HG03354 (cell line): ENCODE measurements around the gene TPD52L2.
"Not testable (repeated sequence)": the region's sequence is repeated elsewhere in the genome, so short reads cannot be mapped to it uniquely, and the experiment has no call there.

Source experiments
- ATAC-seq: cut with Tn5 transposase; IDR thresholded peaks from one replicate; pipeline ENCODE4 v1.9.1; 2021; ENCODE audit warnings: mild to moderate bottlenecking; ENCODE audit not compliant: unreplicated experiment, poor library complexity, severe bottlenecking

The TPD52L2 gene

GRCh38 chr20:63854069-63854765 is 10.9 kb upstream of the TPD52L2 start:
- ATAC-seq = no peak

- no peak for ATAC-seq
Measured at GRCh38 chr20:63854766-63855362, 10.2 kb upstream of the TPD52L2 start.

GRCh38 chr20:63855363-63856097 is 9.5 kb upstream of the TPD52L2 start:
- no peak for ATAC-seq

GRCh38 chr20:63856098-63856511 is 9.0 kb upstream of the TPD52L2 start:
- ATAC-seq = no peak

- no peak for ATAC-seq
Measured at GRCh38 chr20:63857764-63858392, 7.2 kb upstream of the TPD52L2 start.

- ATAC-seq = no peak
Measured at GRCh38 chr20:63858393-63859165, 6.5 kb upstream of the TPD52L2 start.

GRCh38 chr20:63859166-63859699 is 5.8 kb upstream of the TPD52L2 start:
- ATAC-seq = no peak

GRCh38 chr20:63860325-63861051 is 4.6 kb upstream of the TPD52L2 start:
- ATAC-seq = no peak

GRCh38 chr20:63861365-63861934 is 3.6 kb upstream of the TPD52L2 start, which contains the start of gene ABHD16B:
Gene ABHD16B (plus strand): TSS chr20:63861498. CDS start chr20:63861541, 43 bp downstream.
- ATAC-seq = no peak

- ATAC-seq = no peak
Measured at GRCh38 chr20:63861981-63862901, 2.8 kb upstream of the TPD52L2 start.

- no peak for ATAC-seq
Measured at GRCh38 chr20:63863021-63863797, 1.9 kb upstream of the TPD52L2 start.

- ATAC-seq = peak; percentile 67
Measured at GRCh38 chr20:63863798-63864544, 1.1 kb upstream of the TPD52L2 start.

GRCh38 chr20:63864545-63864977 is 509 bp upstream of the TPD52L2 start:
- ATAC-seq = no peak

- not testable (repeated sequence) for ATAC-seq
Measured at GRCh38 chr20:63867042-63867441, 2.0 kb downstream of the TPD52L2 start.

GRCh38 chr20:63868264-63868663 is 3.2 kb downstream of the TPD52L2 start:
- ATAC-seq = no peak

- no peak for ATAC-seq
Measured at GRCh38 chr20:63873477-63873971, 8.5 kb downstream of the TPD52L2 start.
